H1 (cell line): ENCODE results near the gene KSR2. TPM values are rescaled to one million over a fixed set of nuclear protein-coding genes. Genes with fewer than 3 reads are reported as not detected.

ENCODE experiments used
- CTCF ChIA-PET: fragments of 300-600 bp; sonication (Branson Sonifier 250); formaldehyde crosslinking; loops from one replicate; lab custom pipeline; 2021; ENCODE audit not compliant: partially characterized antibody; lab: Charles Lee
- POLR2A ChIA-PET: fragments of 300-600 bp; sonication (Branson Sonifier 250); formaldehyde crosslinking; loops from one replicate; lab custom pipeline; 2021; ENCODE audit warnings: inconsistent platforms; ENCODE audit not compliant: partially characterized antibody; lab: Charles Lee
- DNase-seq, 2 experiments: peaks; one replicate each; pipeline versions ENCODE4 v3.0.0 to v3.0.0-alpha.2; 2010 to 2022; ENCODE audit warnings: low spot score in 2 of 2, low read depth in 1 of 2, mixed read lengths in 1 of 2
- FAIRE-seq: peaks from 2 replicates; lab custom pipeline; 2011; peaks lifted over from hg19 to GRCh38; lab: Jason Lieb, UNC
- H2AFZ ChIP-seq: 2 replicates; pipeline ENCODE4 v1.8.1; 2012; ENCODE audit warnings: low read length, inconsistent platforms
- H2AK5ac ChIP-seq: 2 replicates; pipeline ENCODE4 v1.6.1; 2013; ENCODE audit warnings: low read depth, low read length
- H2BK120ac ChIP-seq: replicated peaks from 2 replicates; pipeline ENCODE3; 2013; ENCODE audit warnings: low read depth, low read length, inconsistent platforms
- H2BK12ac ChIP-seq: 2 replicates; pipeline ENCODE4 v1.6.1; 2013; ENCODE audit warnings: low read depth, low read length
- H2BK15ac ChIP-seq: 2 replicates; pipeline ENCODE4 v1.6.1; 2013; ENCODE audit warnings: low read length
- H2BK20ac ChIP-seq: 2 replicates; pipeline ENCODE4 v1.6.1; 2013; ENCODE audit warnings: low read length
- H2BK5ac ChIP-seq: 2 replicates; pipeline ENCODE4 v1.6.1; 2013; ENCODE audit warnings: low read depth, low read length
- H3K14ac ChIP-seq: 2 replicates; pipeline ENCODE4 v1.6.1; 2013; ENCODE audit warnings: inconsistent platforms; ENCODE audit not compliant: insufficient read length
- H3K18ac ChIP-seq: 2 replicates; pipeline ENCODE4 v1.6.1; 2013; ENCODE audit warnings: low read length; ENCODE audit errors: extremely low read depth
- H3K23ac ChIP-seq: 2 replicates; pipeline ENCODE4 v1.6.1; 2013; ENCODE audit warnings: inconsistent platforms; ENCODE audit not compliant: insufficient read length
- H3K23me2 ChIP-seq: 2 replicates; pipeline ENCODE4 v1.6.1; 2013; ENCODE audit warnings: low read depth, low read length
- H3K27ac ChIP-seq: 2 replicates; pipeline ENCODE4 v1.6.1; 2011; ENCODE audit warnings: low read depth, low read length, inconsistent platforms
- H3K27me3 ChIP-seq, 4 experiments: replicated peaks in 1 of 4; 1 replicate in 1 of 4; 2 replicates in 3 of 4; pipeline versions ENCODE4 v1.6.1 to v1.8.1; 2011 to 2013; ENCODE audit warnings: low read length in 3 of 4, mild to moderate bottlenecking in 3 of 4, inconsistent platforms in 2 of 4, mixed read lengths in 2 of 4, moderate library complexity in 1 of 4; ENCODE audit not compliant: control insufficient read depth in 3 of 4, insufficient read depth in 3 of 4; ENCODE audit errors: extremely low read depth in 1 of 4
- H3K36me3 ChIP-seq, 4 experiments: 2 replicates each; pipeline versions ENCODE4 v1.6.1 to v1.8.1; 2011 to 2013; ENCODE audit warnings: mild to moderate bottlenecking in 4 of 4, low read length in 3 of 4, moderate library complexity in 2 of 4, control low read depth in 1 of 4, inconsistent platforms in 1 of 4; ENCODE audit not compliant: insufficient read depth in 4 of 4, control insufficient read depth in 2 of 4
- H3K4ac ChIP-seq: replicated peaks from 2 replicates; pipeline ENCODE3; 2013; ENCODE audit warnings: low read length, low read depth, mixed read lengths, inconsistent platforms; ENCODE audit not compliant: insufficient read length
- H3K4me1 ChIP-seq, 4 experiments: replicated peaks in 1 of 4; 1 replicate in 1 of 4; 2 replicates in 3 of 4; pipeline versions ENCODE4 v1.6.1 to v1.8.1; 2011 to 2013; ENCODE audit warnings: low read length in 3 of 4, inconsistent platforms in 2 of 4, mixed read lengths in 1 of 4; ENCODE audit not compliant: insufficient read depth in 4 of 4, control insufficient read depth in 3 of 4
- H3K4me2 ChIP-seq, 2 experiments: 2 replicates each; pipeline versions ENCODE4 v1.6.1 to v1.8.1; 2011 to 2013; ENCODE audit warnings: low read depth in 2 of 2, low read length in 2 of 2, control low read depth in 1 of 2, inconsistent platforms in 1 of 2, mild to moderate bottlenecking in 1 of 2; ENCODE audit not compliant: insufficient read depth in 1 of 2
- H3K4me3 ChIP-seq, 4 experiments: fragments of 200-600, 300-600 bp in 1 of 4; sonication (generic), shearing (Covaris generic), sonication (Bioruptor Twin) in 1 of 4; 2 replicates each; pipeline versions ENCODE4 v1.5.1 to v1.8.1; 2011 to 2016; ENCODE audit warnings: low read length in 4 of 4, low read depth in 3 of 4, control low read depth in 2 of 4, inconsistent platforms in 2 of 4, mild to moderate bottlenecking in 2 of 4, mixed read lengths in 1 of 4, moderate library complexity in 1 of 4; ENCODE audit not compliant: insufficient read depth in 2 of 4; ENCODE audit errors: extremely low read depth in 1 of 4
- H3K56ac ChIP-seq: replicated peaks from 2 replicates; pipeline ENCODE3; 2013; ENCODE audit warnings: low read depth, mild to moderate bottlenecking, mixed read lengths, low read length, inconsistent platforms; ENCODE audit not compliant: insufficient read length
- H3K79me1 ChIP-seq: 2 replicates; pipeline ENCODE4 v1.6.1; 2013; ENCODE audit warnings: low read depth, low read length, control low read depth
- H3K79me2 ChIP-seq, 2 experiments: 2 replicates each; pipeline versions ENCODE4 v1.6.1 to v1.8.1; 2012 to 2013; ENCODE audit warnings: low read length in 2 of 2, mild to moderate bottlenecking in 2 of 2, inconsistent platforms in 1 of 2; ENCODE audit not compliant: insufficient read depth in 2 of 2, control insufficient read depth in 1 of 2
- H3K9ac ChIP-seq, 4 experiments: replicated peaks in 1 of 4; 1 replicate in 1 of 4; 2 replicates in 3 of 4; pipeline versions ENCODE4 v1.6.1 to v1.8.1; 2011 to 2013; ENCODE audit warnings: low read depth in 3 of 4, low read length in 3 of 4, control low read depth in 2 of 4, mild to moderate bottlenecking in 2 of 4, moderate library complexity in 2 of 4, inconsistent platforms in 1 of 4; ENCODE audit errors: extremely low read depth in 1 of 4
- H3K9me3 ChIP-seq, 2 experiments: 2 replicates each; pipeline versions ENCODE4 v1.6.1 to v1.8.1; 2012 to 2013; ENCODE audit warnings: mild to moderate bottlenecking in 2 of 2, moderate library complexity in 2 of 2, control low read depth in 1 of 2, inconsistent platforms in 1 of 2, low read depth in 1 of 2, low read length in 1 of 2, mixed read lengths in 1 of 2; ENCODE audit not compliant: insufficient read depth in 2 of 2
- H4K20me1 ChIP-seq, 2 experiments: replicated peaks in 1 of 2; 2 replicates each; pipeline versions ENCODE3 to v1.8.1; 2011 to 2013; ENCODE audit warnings: inconsistent platforms in 2 of 2, low read length in 2 of 2, mild to moderate bottlenecking in 1 of 2; ENCODE audit not compliant: insufficient read depth in 2 of 2, control insufficient read depth in 1 of 2
- H4K5ac ChIP-seq: 2 replicates; pipeline ENCODE4 v1.6.1; 2013; ENCODE audit warnings: low read length, low read depth, mixed read lengths, inconsistent platforms; ENCODE audit not compliant: insufficient read length
- H4K8ac ChIP-seq: 2 replicates; pipeline ENCODE4 v1.8.0; 2013; ENCODE audit warnings: mild to moderate bottlenecking, moderate library complexity, low read length, inconsistent platforms; ENCODE audit not compliant: insufficient read depth; ENCODE audit errors: extremely low read depth
- H4K91ac ChIP-seq: replicated peaks from 2 replicates; pipeline ENCODE3; 2013; ENCODE audit warnings: low read length, mixed read lengths, inconsistent platforms; ENCODE audit not compliant: insufficient read length
- WGBS, 2 experiments: shearing (Covaris generic) in 1 of 2; methylation state at CpG; one replicate each; pipeline versions ENCODE4 v1.1.6 to v1.1.7; 2013 to 2015; ENCODE audit warnings: low lambda C conversion rate in 2 of 2, mixed read lengths in 2 of 2, inconsistent platforms in 1 of 2, low coverage in 1 of 2, missing lambda C conversion rate in 1 of 2; ENCODE audit not compliant: insufficient replicate concordance in 2 of 2, insufficient coverage in 1 of 2, insufficient read length in 1 of 2; ENCODE audit errors: extremely low coverage in 1 of 2, missing lambda C conversion rate in 1 of 2; 5-methylcytosine and 5-hydroxymethylcytosine counted together
- polyA plus RNA-seq, 7 experiments: library from polyadenylated mRNA; depleted of rRNA in 3 of 7; stranded (reverse) in 5 of 7; unstranded in 2 of 7; fragments of >200 nt in 5 of 7; fragments of 200-250 nt in 2 of 7; gene quantifications; 1 replicate in 5 of 7; 2 replicates in 1 of 7; 4 replicates in 1 of 7; pipeline versions ENCODE4 v1.2.1 to v1.2.3, GENCODE V29; 2011 to 2013; ENCODE audit warnings: missing spikeins in 2 of 7, mixed read lengths in 2 of 7
- total RNA-seq: library from RNA; stranded (reverse); fragmentation: NEBNext Ultra II Directional; extraction: Animal tissue kit (Norgen Biotek cat#: 25700); gene quantifications from 2 replicates; pipeline ENCODE4 v1.2.1, GENCODE V29; 2021
- TF ChIP-seq, protein P1 (sequence below): IDR thresholded peaks from 2 replicates; pipeline ENCODE4 v1.6.1; 2012; ENCODE audit warnings: inconsistent platforms

The KSR2 gene
- total and polyA plus RNA-seq, 2 of the 8 experiments (the other 6 are each of a cell fraction or from before 2014, with no cell fraction given), result 0.74 to 2.2 TPM

DNA sequence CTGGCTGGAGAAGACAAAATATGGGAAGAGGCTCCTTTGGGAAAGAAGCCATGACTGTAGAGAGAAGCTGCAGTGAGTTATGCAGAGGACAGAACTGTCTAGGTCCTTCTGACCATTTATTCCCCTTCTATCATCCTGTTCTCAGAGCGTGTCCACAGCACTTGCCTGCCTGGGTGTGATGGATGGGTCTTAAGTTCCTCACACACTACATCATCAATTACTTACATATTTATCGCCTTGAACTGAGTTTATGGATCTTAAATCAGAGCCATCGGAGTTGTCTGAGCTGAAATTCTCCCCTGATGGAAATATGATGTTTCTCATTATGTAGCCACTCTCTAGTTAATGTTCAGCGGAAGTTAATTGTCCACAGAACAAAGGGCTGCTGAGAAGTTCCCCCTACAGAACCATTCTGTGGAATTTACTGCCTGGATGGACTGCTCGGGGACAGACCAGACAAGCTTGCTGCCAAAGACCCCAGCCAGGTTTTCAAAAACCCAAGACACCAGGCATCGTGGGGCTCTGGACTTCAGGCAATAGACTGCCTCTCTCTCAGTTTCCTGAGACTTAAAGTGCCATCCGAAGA is 374.9 kb downstream of the KSR2 start:
- CTCF ChIA-PET, result interaction anchor here (0.6 to 9.0 kb wide), 11 partner anchors 10 to 358 kb away, joined by 3 to 67 read pairs (median 4); no protein-coding TSS in a partner anchor
- Histone ChIP-seq H2BK5ac (no peak overlapping the region), H3K79me1 (no peaks in the 10 kb centered on the region), H3K18ac (no peak overlapping the region), H3K79me2 (no peaks in the 10 kb centered on the region), H2BK12ac (no peak overlapping the region), H3K4me1 (peaks cover 0 to 4% (median 2%) of the 10 kb centered on the region in 4 experiments; a peak in 4 of 7 replicates), H3K14ac (no peak overlapping the region), H4K20me1 (no peaks in the 10 kb centered on the region), H3K9me3 (no peaks in the 10 kb centered on the region; a peak in 1 of 4 replicates), H3K4ac (no peak overlapping the region), H3K27ac (no peak overlapping the region), H2BK20ac (no peak overlapping the region), H3K27me3 (no peaks in the 10 kb centered on the region), H2AFZ (no peak overlapping the region), H2BK15ac (no peak overlapping the region), H2AK5ac (no peak overlapping the region), H3K4me2 (no peak overlapping the region), H3K9ac (no peak overlapping the region), H4K5ac (no peak overlapping the region), H3K36me3 (no peaks in the 10 kb centered on the region), H3K23ac (no peak overlapping the region), H3K56ac (no peak overlapping the region), H3K23me2 (no peaks in the 10 kb centered on the region; the same call in 1 of the 2 replicates), H4K8ac (no peak overlapping the region), H4K91ac (no peak overlapping the region), H3K4me3 (no peak overlapping the region), H2BK120ac (no peak overlapping the region)
- DNase-seq, result no peak
- WGBS, 2 experiments, result 94% methylated on average over 7 of the region's 7 CpGs; no CpG with 5 or more reads in 1 of the 2 experiments
- POLR2A ChIA-PET, result no interaction called here
- FAIRE-seq, result no peak
- TF ChIP-seq, protein P1, sequence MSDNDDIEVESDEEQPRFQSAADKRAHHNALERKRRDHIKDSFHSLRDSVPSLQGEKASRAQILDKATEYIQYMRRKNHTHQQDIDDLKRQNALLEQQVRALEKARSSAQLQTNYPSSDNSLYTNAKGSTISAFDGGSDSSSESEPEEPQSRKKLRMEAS, result no peak
